Vagina (tissue), 2 donors: ENCODE data around the gene NONO. TPM values are rescaled to one million over a fixed set of nuclear protein-coding genes. Genes with fewer than 3 reads are reported as not detected.

Experiments
- DNase-seq, 2 donors: peaks; one replicate each; pipeline ENCODE4 v3.0.0-alpha.2; 2017; ENCODE audit errors: extremely low spot score in 2 of 2
- H3K27ac ChIP-seq: fragments of 200-600 bp; sonication (generic); one replicate; pipeline ENCODE4 v1.5.1; 2019
- H3K27me3 ChIP-seq: fragments of 200-600 bp; sonication (generic); one replicate; pipeline ENCODE4 v1.5.1; 2019
- H3K36me3 ChIP-seq, 2 donors: fragments of 200-600 bp; sonication (generic); one replicate each; pipeline ENCODE4 v1.5.1; 2017 to 2019
- H3K4me1 ChIP-seq: fragments of 200-600 bp; sonication (generic); one replicate; pipeline ENCODE4 v1.5.1; 2019
- H3K4me3 ChIP-seq, 2 donors: fragments of 200-600 bp; sonication (generic); 1 replicate in 1 of 2; 2 replicates in 1 of 2; pipeline ENCODE4 v1.5.1; 2016 to 2019
- H3K9me3 ChIP-seq: fragments of 200-600 bp; sonication (generic); one replicate; pipeline ENCODE4 v1.5.1; 2019
- POLR2A ChIP-seq, 2 donors: fragments of 450-650 bp; IDR thresholded peaks; one replicate each; pipeline ENCODE4 v1.6.1; 2017; ENCODE audit warnings: antibody characterized with exemption in 2 of 2, mild to moderate bottlenecking in 2 of 2, moderate library complexity in 2 of 2
- POLR2AphosphoS5 ChIP-seq, 2 donors: sonication (generic); formaldehyde crosslinking; IDR thresholded peaks; one replicate each; pipeline ENCODE4 v1.9.0; 2017; ENCODE audit warnings: antibody characterized with exemption in 2 of 2, mild to moderate bottlenecking in 2 of 2, low read depth in 1 of 2; ENCODE audit not compliant: insufficient read depth in 1 of 2
- intact Hi-C: fragments of 100-400 bp; cut with DNase I; formaldehyde crosslinking; loops from one replicate; pipeline ENCODE4 v1.15.1; 2023
- total RNA-seq: library from RNA; depleted of rRNA; stranded (reverse); fragments of >200 nt; gene quantifications from one replicate; pipeline ENCODE4 v1.2.3, GENCODE V29; 2016
- TF ChIP-seq, protein P1 (sequence below), 3 experiments: fragments of 450-650 bp in 2 of 3; fragments of 200-600 bp in 1 of 3; sonication (generic) in 1 of 3; IDR thresholded peaks; one replicate each; pipeline ENCODE4 v1.5.1; 2017 to 2019; ENCODE audit warnings: antibody characterized with exemption in 3 of 3, mild to moderate bottlenecking in 2 of 3, moderate library complexity in 2 of 3

Gene NONO
- total RNA-seq, 1 donor from 2014 or later: 171 TPM

DNA sequence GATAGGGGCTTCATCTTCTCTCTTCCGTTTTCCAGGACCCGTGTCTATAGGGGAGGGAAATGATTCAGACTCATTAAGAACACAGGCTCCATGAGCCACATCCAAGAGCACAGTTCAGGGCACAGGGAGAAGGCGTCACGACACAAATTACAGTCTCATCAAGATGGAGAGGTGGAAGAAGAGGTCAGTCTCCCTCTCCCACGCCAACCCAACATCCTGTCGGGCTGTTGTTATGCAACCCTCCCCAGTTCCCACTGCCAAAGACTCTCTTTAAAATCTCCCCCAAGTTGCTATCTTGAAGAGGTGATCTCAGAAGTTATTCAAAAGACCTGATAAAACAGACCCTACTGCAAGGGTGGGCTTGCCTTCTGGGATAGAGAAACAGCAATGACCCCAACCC is 42.1 kb upstream of the NONO start:
- H3K27me3 ChIP-seq: no peaks in the 10 kb centered on the region
- H3K4me3 ChIP-seq: no peak overlapping the region
- no peak for TF ChIP-seq POLR2AphosphoS5 (IDR thresholded peaks at IDR 0.05; ENCODE audit: insufficient read depth in 1 of 2, low read depth in 1 of 2)
- no peak for TF ChIP-seq POLR2A (IDR thresholded peaks at IDR 0.05)
- TF ChIP-seq, protein P1, sequence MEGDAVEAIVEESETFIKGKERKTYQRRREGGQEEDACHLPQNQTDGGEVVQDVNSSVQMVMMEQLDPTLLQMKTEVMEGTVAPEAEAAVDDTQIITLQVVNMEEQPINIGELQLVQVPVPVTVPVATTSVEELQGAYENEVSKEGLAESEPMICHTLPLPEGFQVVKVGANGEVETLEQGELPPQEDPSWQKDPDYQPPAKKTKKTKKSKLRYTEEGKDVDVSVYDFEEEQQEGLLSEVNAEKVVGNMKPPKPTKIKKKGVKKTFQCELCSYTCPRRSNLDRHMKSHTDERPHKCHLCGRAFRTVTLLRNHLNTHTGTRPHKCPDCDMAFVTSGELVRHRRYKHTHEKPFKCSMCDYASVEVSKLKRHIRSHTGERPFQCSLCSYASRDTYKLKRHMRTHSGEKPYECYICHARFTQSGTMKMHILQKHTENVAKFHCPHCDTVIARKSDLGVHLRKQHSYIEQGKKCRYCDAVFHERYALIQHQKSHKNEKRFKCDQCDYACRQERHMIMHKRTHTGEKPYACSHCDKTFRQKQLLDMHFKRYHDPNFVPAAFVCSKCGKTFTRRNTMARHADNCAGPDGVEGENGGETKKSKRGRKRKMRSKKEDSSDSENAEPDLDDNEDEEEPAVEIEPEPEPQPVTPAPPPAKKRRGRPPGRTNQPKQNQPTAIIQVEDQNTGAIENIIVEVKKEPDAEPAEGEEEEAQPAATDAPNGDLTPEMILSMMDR (IDR thresholded peaks at IDR 0.05): no peak
- no peaks in the 10 kb centered on the region for H3K9me3 ChIP-seq
- H3K4me1 ChIP-seq: no peaks in the 10 kb centered on the region
- intact Hi-C loops: no loop called here
- H3K27ac ChIP-seq: no peak overlapping the region
- H3K36me3 ChIP-seq: peaks cover 0 to 23% of the 10 kb centered on the region in 2 donors
- DNase-seq: no peak

DNA sequence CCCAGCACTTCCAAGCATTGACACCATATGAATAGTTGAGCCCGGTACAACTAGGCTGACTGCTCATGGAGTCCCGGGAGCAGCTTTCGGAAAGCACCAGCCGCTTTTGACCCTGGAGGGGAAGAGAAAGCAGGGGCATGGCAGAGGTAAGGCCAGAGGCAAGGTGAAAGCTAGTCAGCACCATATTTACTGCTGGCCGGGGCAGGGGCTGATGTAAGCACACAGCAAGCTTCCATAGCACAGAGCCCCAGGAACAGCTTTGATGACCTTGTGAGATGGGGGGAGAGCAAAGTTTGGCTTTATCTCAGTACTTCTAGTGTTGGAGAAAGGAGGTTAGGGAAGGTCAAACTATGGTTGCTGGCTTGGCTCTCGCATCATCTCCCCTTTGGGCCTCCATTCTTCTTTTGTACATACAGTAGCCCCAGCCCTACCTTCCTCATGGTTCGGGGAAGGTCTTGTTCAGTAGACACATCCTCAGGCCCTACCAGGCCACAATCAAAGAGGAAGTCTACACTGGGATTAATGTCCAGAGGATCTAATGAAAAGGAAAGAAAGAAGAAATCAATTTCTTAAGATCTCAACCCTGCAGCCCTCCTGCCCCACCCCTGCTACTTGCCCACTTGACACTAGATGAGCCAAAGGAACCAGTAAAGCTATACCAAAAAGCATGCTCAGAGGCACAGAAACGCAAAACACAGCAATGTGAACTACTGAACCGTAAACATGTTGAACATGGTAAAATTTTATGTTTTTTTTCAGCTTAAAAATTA is 38.9 kb upstream of the NONO start:
- H3K27me3 ChIP-seq: no peaks in the 10 kb centered on the region
- no peak overlapping the region for H3K27ac ChIP-seq
- H3K4me3 ChIP-seq: no peak overlapping the region
- no peak for DNase-seq
- no peaks in the 10 kb centered on the region for H3K4me1 ChIP-seq
- H3K9me3 ChIP-seq: no peaks in the 10 kb centered on the region
- intact Hi-C loops: no loop called here
- H3K36me3 ChIP-seq: peaks cover 0 to 35% of the 10 kb centered on the region in 2 donors
- TF ChIP-seq, protein P1 (IDR thresholded peaks at IDR 0.05): no peak
- TF ChIP-seq POLR2A (IDR thresholded peaks at IDR 0.05) (no peak), POLR2AphosphoS5 (IDR thresholded peaks at IDR 0.05; ENCODE audit: insufficient read depth in 1 of 2, low read depth in 1 of 2) (no peak)

- H3K9me3 ChIP-seq: no peaks in the 10 kb centered on the region
- H3K36me3 ChIP-seq: peaks cover 0 to 40% of the 10 kb centered on the region in 2 donors
- no peaks in the 10 kb centered on the region for H3K27me3 ChIP-seq
- H3K4me3 ChIP-seq: no peak overlapping the region
- H3K4me1 ChIP-seq: no peaks in the 10 kb centered on the region
- H3K27ac ChIP-seq: no peak overlapping the region
- TF ChIP-seq, protein P1 (IDR thresholded peaks at IDR 0.05): no peak
- TF ChIP-seq POLR2A (IDR thresholded peaks at IDR 0.05): no peak
- no peak for TF ChIP-seq POLR2AphosphoS5 (IDR thresholded peaks at IDR 0.05; ENCODE audit: insufficient read depth in 1 of 2, low read depth in 1 of 2)
- DNase-seq: no peak
- intact Hi-C loops: no loop called here
Measured at GRCh38 chrX:71245159-71245558, 38.3 kb upstream of the NONO start.

- Histone ChIP-seq H3K4me3 (no peak overlapping the region), H3K27me3 (no peaks in the 10 kb centered on the region), H3K4me1 (peaks cover 16% of the 10 kb centered on the region), H3K9me3 (no peaks in the 10 kb centered on the region), H3K36me3 (peaks cover 0 to 18% of the 10 kb centered on the region in 2 donors), H3K27ac (no peak overlapping the region)
- no peak for DNase-seq
- intact Hi-C loops: no loop called here
- TF ChIP-seq, protein P1 (IDR thresholded peaks at IDR 0.05): no peak
- TF ChIP-seq POLR2AphosphoS5 (IDR thresholded peaks at IDR 0.05; ENCODE audit: insufficient read depth in 1 of 2, low read depth in 1 of 2) (no peak), POLR2A (IDR thresholded peaks at IDR 0.05) (no peak)
Measured at GRCh38 chrX:71250841-71251240, 32.6 kb upstream of the NONO start.

DNA sequence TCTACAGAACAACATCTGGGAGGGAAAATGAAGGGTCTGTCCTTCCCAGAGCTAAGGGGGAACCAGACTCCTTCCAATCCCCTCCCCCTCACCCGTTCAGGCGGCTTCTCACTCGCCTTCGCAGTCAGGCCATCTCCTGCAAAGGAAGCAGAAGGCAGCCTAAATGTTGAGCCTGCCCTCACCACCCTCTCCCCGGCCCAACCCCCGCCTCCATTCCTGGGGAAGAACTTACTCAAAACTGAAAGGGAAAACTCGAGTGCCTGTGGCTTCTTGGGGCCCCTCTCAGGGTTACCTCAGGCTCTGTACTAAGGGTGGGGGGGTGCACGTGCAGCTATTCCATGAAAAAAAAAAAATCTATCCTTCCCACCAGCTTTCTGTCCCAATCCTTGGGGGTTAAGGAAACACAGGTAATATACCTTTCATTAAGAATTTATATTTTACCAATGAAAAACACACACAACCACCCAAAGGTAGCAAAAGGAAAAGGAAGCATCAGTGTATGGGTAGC is 31.9 kb upstream of the NONO start:
- Histone ChIP-seq H3K36me3 (peaks cover 0 to 17% of the 10 kb centered on the region in 2 donors), H3K4me3 (no peak overlapping the region), H3K4me1 (peaks cover 16% of the 10 kb centered on the region), H3K27me3 (no peaks in the 10 kb centered on the region), H3K27ac (no peak overlapping the region), H3K9me3 (no peaks in the 10 kb centered on the region)
- TF ChIP-seq POLR2AphosphoS5 (IDR thresholded peaks at IDR 0.05; ENCODE audit: insufficient read depth in 1 of 2, low read depth in 1 of 2): no peak
- TF ChIP-seq, protein P1 (IDR thresholded peaks at IDR 0.05): no peak
- TF ChIP-seq POLR2A (IDR thresholded peaks at IDR 0.05): no peak
- intact Hi-C loops: no loop called here
- DNase-seq: no peak
